GM21381 (cell line): ENCODE data around the gene CLEC16A.
"Not testable (repeated sequence)": the region's sequence is repeated elsewhere in the genome, so short reads cannot be mapped to it uniquely, and the experiment has no call there.

Experiments used
- ATAC-seq: cut with Tn5 transposase; IDR thresholded peaks from one replicate; pipeline ENCODE4 v1.9.1; 2021; ENCODE audit warnings: mild to moderate bottlenecking, moderate library complexity; ENCODE audit not compliant: unreplicated experiment

Gene CLEC16A

GRCh38 chr16:10923146-10923649 is 21.2 kb upstream of the CLEC16A start:
- no peak for ATAC-seq

DNA sequence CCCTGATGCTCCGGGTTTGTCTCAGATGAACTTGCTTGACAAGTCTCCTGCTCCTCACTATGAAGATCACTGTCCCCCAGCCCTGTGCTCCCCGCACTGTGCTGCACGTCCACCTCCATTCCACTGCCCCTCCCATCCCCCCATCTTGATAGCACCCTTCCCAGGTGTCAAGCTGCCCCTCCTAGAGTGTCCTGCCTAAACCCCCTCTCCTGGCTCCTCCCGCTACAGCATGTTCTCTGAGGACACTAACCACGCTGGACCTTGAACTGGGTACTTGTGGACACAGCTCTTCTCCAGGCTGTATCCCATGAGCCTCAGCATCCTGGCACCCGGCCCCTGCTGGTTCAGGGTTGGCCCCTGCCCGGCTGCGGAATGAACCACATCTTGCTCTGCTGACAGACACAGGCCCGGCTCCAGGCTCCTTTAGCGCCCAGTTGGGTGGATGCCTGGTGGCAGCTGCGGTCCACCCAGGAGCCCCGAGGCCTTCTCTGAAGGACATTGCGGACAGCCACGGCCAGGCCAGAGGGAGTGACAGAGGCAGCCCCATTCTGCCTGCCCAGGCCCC is 20.6 kb upstream of the CLEC16A start:
- ATAC-seq, result no peak

GRCh38 chr16:10925285-10925684 is 19.1 kb upstream of the CLEC16A start:
- not testable (repeated sequence) for ATAC-seq

- no peak for ATAC-seq
Measured at GRCh38 chr16:10926094-10926493, 18.3 kb upstream of the CLEC16A start.

DNA sequence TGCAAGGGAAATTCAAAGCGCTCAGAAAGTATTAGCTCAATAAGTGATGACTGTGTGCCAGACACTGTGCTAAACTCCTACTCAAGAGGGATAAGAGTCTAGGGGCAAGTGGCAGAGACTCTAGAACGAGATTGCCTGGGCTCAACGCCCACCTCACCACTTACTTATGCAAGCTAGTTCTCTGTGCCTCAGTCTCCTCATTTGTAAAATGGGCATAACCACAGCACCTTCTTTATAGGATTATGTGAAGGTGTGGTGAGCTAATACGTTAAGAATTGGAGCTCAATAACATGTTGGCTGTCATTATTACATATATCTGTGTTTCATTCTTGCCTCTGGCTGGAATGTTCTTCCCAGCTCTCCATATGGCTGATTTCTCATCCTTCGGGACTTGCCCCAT is 17.5 kb upstream of the CLEC16A start:
- no peak for ATAC-seq

- ATAC-seq, result no peak
Measured at GRCh38 chr16:10927497-10928112, 16.8 kb upstream of the CLEC16A start.

GRCh38 chr16:10929097-10929496 is 15.3 kb upstream of the CLEC16A start:
- ATAC-seq, result not testable (repeated sequence)

- no peak for ATAC-seq
Measured at GRCh38 chr16:10929853-10930754, 14.3 kb upstream of the CLEC16A start.

- ATAC-seq, result no peak
Measured at GRCh38 chr16:10930755-10931093, 13.6 kb upstream of the CLEC16A start.

DNA sequence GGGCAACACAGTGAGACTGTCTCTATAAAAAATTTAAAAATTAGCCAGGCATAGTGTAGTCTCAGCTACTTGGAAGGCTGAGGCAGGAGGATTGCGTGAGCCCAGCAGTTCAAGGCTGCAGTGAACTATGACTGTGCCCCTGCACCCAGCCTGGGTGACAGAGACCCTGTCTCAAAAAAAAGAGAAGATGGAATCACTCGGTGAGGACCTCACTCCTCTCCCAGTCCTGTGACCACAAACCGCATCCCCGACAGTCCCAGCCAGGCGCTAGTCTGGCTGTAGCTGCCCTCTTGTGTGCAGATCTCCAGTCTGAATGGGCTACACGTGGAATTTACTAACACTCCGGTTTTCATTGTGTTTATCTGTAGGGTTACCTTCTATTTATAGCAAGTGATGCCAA is 13.2 kb upstream of the CLEC16A start:
- ATAC-seq, result no peak

GRCh38 chr16:10931977-10932632 is 12.3 kb upstream of the CLEC16A start:
- ATAC-seq, result no peak

DNA sequence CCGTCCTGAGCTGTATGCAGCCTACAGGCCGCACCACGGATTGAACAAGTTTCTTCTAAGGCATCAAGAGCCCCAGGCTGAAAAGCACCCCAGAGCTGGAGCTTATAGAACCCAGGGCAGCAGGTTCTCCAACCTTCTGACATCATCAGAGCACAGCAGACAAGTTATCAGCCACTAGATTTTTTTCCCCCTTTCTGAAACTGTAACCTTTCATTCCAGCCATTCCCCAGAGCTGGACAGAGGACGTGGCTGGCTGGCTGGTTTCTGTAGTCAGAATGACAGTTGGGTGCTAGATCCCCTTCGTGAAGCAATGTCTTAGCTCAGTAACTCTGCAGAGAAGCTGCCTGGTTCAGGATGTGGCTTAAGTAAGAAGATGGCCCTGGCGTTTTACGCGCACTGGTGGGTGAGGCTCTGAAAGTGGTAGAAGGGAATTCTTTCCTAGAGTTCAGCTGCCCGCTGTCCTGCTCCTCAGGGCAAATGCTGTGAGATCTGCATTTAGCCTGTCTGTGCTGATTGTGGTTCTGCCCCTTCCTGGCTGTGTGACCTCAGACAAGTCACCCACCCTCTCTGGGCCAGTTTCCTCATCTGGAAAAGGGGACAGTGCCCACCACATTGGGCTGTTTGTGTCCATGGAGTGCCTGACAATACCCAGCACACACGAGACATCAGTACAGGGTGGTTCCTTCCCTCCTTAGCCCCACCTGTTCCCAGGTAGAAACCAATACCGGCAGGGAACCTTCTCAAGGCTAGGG is 11.2 kb upstream of the CLEC16A start:
- ATAC-seq, result no peak

DNA sequence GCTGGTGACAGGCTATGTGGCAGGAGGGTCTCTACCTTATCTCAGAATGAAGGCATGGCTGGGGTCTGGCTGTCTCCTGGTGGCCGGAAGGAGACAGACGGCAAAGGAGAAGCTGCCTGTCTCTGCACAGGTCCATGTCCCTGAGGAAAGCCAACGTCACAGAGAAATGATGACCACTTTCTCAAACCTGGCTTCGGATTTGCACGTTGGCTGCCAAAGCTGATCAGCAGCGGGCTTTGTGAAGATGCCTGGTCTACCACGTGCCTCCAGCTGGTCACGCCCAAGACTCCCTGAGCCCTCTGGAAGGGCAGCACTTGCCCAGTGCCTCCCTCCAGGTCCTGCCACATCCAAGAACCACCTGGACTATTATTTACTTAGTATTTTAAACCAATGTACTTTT is 10.5 kb upstream of the CLEC16A start:
- no peak for ATAC-seq

DNA sequence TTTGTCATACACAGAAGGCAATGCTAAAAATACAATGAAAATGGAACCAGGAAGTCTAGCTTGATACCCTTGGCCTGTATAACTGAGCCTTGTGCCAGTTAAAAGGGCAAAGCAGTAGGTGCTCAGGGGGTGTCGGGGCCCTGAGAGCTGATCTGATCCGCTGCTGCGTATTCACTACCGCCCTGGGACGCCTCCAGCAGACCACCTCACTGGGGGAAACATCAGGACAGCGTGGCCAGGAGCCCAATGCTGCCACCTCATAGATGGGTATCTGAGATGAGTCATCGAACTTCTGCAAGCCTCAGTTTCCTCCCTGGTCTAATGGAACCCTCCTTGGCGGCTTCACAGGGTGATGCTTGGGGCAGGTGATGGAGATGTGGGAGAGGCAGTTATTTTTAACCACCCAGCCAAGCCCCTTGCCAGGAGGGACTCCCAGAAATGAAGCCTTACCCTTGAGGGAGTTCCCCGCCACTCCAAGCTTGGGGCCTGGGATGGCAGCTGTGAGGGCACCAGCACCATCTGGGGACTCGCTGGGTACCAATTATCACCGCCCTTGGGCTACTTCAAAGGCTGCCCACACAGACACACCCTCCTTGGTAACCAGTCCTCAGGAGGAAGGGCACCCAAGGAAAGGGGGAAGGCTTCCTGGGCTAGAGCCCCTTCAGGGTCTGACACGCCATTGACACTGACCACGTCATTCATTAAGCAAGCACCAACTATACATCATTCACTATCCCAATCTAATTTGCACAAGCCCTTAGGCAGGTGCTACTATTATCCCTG is 9.8 kb upstream of the CLEC16A start:
- ATAC-seq, result no peak

GRCh38 chr16:10935226-10935915 is 9.0 kb upstream of the CLEC16A start:
- no peak for ATAC-seq

GRCh38 chr16:10936272-10936984 is 7.9 kb upstream of the CLEC16A start:
- no peak for ATAC-seq

DNA sequence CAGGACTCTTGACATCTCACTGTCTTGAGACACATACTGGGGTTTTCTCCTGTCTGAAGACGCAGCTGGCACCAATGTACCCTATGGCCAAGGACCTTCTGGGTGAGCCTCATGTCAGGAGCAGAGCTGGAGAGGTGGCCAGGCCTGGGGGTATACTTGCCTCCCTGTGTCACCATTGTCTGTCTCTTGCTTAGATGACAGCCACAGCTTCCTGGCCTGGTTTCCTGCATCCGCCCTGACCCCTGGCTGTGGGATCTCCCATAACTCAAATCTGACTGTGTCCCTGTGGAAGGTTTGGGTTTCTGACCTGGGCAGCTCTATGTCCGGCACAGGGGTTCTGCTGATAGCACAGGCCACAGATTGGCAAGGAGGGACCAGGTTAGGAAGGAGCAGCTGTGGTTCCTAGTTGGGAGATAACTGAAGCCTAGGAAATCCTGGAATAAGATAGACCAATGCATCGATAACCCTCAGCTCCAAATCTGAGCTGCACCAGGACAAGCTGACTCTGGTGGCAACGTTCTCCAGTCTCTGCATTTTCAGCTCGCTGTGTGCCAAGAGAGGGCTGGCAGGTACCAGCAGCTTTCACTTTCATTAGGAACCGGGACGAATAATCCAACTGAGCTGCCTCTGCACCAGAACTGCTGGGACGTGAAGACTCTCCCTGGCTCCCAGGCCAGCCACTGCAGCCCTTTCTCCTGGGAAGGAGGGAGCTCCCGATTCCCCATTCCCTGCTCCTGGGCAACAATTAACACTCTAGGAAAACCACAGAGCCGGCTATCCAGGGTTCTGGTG is 7.1 kb upstream of the CLEC16A start:
- no peak for ATAC-seq

DNA sequence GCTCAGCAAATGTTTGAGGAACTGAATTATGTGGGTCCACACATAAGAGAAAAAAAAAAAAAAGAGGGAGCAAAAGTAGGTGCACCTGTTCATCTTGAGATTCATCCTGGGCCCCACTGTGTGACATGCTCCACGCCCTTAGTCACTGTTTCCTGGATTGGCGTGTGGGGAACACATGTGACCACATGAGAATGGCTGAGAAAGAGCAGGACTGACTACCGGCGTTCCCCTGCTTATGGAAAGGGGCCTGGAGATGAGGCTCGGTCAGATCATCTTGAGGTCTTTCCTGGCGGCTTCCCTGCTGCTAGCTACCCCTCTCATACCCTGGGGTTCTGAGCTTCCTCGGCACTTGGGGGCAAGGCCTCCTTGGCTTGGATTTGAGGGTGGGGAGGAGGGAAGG is 6.0 kb upstream of the CLEC16A start:
- ATAC-seq, result no peak
